SK-N-SH (cell line): ENCODE measurements around the gene KIF6. TPM values are rescaled to one million over a fixed set of nuclear protein-coding genes. Genes with fewer than 3 reads are reported as not detected.

Experiments used
- CTCF ChIA-PET: fragments of 300-600, 350-600 bp; formaldehyde crosslinking; extraction: SDS; loops from one replicate; lab custom pipeline; 2021; lab: Yijun Ruan, JAX
- POLR2A ChIA-PET: fragments of 350-600 bp; sonication (Branson Sonifier 250); formaldehyde crosslinking; extraction: SDS; loops from one replicate; lab custom pipeline; 2020; ENCODE audit warnings: antibody characterized with exemption, inconsistent platforms; lab: Yijun Ruan, JAX
- DNase-seq: peaks from one replicate; pipeline ENCODE4 v3.0.0; 2012
- H2AFZ ChIP-seq: fragments of 200-600 bp; sonication (generic); 2 replicates; pipeline ENCODE4 v1.8.1; 2016; ENCODE audit warnings: antibody characterized with exemption, mild to moderate bottlenecking, low read depth
- H3F3A ChIP-seq: fragments of 200-600 bp; sonication (generic); replicated peaks from 2 replicates; pipeline ENCODE3; 2016; ENCODE audit warnings: antibody characterized with exemption, mild to moderate bottlenecking; ENCODE audit not compliant: insufficient read depth
- H3K27ac ChIP-seq, 2 experiments: fragments of 200-500 bp in 1 of 2; fragments of 200-600 bp in 1 of 2; sonication (Bioruptor generic) in 1 of 2; sonication (generic), shearing (Covaris generic) in 1 of 2; 2 replicates each; pipeline versions ENCODE4 v1.5.1 to v1.6.1; 2014 to 2016; ENCODE audit warnings: low read depth in 2 of 2, inconsistent platforms in 1 of 2, low read length in 1 of 2, mild to moderate bottlenecking in 1 of 2, mixed read lengths in 1 of 2
- H3K27me3 ChIP-seq: fragments of 200-600 bp; sonication (generic), shearing (Covaris generic); 2 replicates; pipeline ENCODE4 v1.6.1; 2016; ENCODE audit warnings: mixed run types; ENCODE audit not compliant: insufficient read depth
- H3K36me3 ChIP-seq, 2 experiments: fragments of 200-500 bp in 1 of 2; fragments of 200-600 bp in 1 of 2; sonication (Bioruptor generic) in 1 of 2; sonication (generic) in 1 of 2; replicated peaks in 1 of 2; 2 replicates each; pipeline versions ENCODE3 to v1.5.1; 2014 to 2016; ENCODE audit warnings: low read length in 1 of 2, mild to moderate bottlenecking in 1 of 2; ENCODE audit not compliant: insufficient read depth in 2 of 2, control insufficient read depth in 1 of 2
- H3K4me1 ChIP-seq, 2 experiments: fragments of 200-500 bp in 1 of 2; fragments of 200-600 bp in 1 of 2; sonication (Bioruptor generic) in 1 of 2; sonication (generic), shearing (Covaris generic) in 1 of 2; 2 replicates each; pipeline versions ENCODE4 v1.5.1 to v1.6.1; 2014 to 2016; ENCODE audit warnings: low read depth in 1 of 2, low read length in 1 of 2, mixed run types in 1 of 2; ENCODE audit not compliant: insufficient read depth in 2 of 2, control insufficient read depth in 1 of 2
- H3K4me2 ChIP-seq: fragments of 200-600 bp; sonication (generic), shearing (Covaris generic); 2 replicates; pipeline ENCODE4 v1.6.1; 2017; ENCODE audit warnings: mixed run types
- H3K4me3 ChIP-seq, 2 experiments: fragments of 200-500 bp in 1 of 2; fragments of 200-600 bp in 1 of 2; sonication (Bioruptor generic) in 1 of 2; sonication (generic), shearing (Covaris generic) in 1 of 2; 2 replicates each; pipeline versions ENCODE4 v1.5.1 to v1.8.1; 2014 to 2016; ENCODE audit warnings: low read depth in 2 of 2, inconsistent platforms in 1 of 2, low read length in 1 of 2, mild to moderate bottlenecking in 1 of 2, mixed read lengths in 1 of 2, moderate library complexity in 1 of 2
- H3K79me2 ChIP-seq: fragments of 200-600 bp; sonication (generic); 2 replicates; pipeline ENCODE4 v1.8.1; 2017; ENCODE audit warnings: mild to moderate bottlenecking; ENCODE audit not compliant: insufficient read depth
- H3K9ac ChIP-seq: fragments of 200-600 bp; sonication (generic); 2 replicates; pipeline ENCODE4 v1.6.1; 2017; ENCODE audit warnings: mixed run types
- H3K9me2 ChIP-seq: fragments of 200-600 bp; sonication (generic); 2 replicates; pipeline ENCODE4 v1.6.1; 2017; ENCODE audit warnings: mixed run types
- H3K9me3 ChIP-seq: fragments of 200-600 bp; sonication (generic); 2 replicates; pipeline ENCODE4 v1.6.1; 2017; ENCODE audit warnings: mixed run types, mild to moderate bottlenecking, moderate library complexity
- H4K20me1 ChIP-seq: fragments of 200-600 bp; sonication (generic); 2 replicates; pipeline ENCODE4 v1.6.1; 2017; ENCODE audit warnings: mild to moderate bottlenecking, mixed run types; ENCODE audit not compliant: insufficient read depth
- CHD2 ChIP-seq: fragments of 150-350 bp; IDR thresholded peaks from 2 replicates; pipeline ENCODE4 v1.6.1; 2018; ENCODE audit warnings: low read length; ENCODE audit not compliant: partially characterized antibody
- ELF1 ChIP-seq: IDR thresholded peaks from 2 replicates; pipeline ENCODE4 v1.4.0; 2012
- EP300 ChIP-seq, 2 experiments: IDR thresholded peaks; 2 replicates each; pipeline versions ENCODE4 v1.4.0 to v1.6.1; 2012; ENCODE audit warnings: borderline replicate concordance in 1 of 2, low read depth in 1 of 2, low read length in 1 of 2
- EZH2phosphoT487 ChIP-seq: fragments of 200-600 bp; sonication (generic); IDR thresholded peaks from 2 replicates; pipeline ENCODE4 v1.6.1; 2017; ENCODE audit warnings: low read depth, mixed run types, mild to moderate bottlenecking, antibody characterized with exemption, moderate library complexity, borderline replicate concordance
- FOXM1 ChIP-seq: IDR thresholded peaks from 2 replicates; pipeline ENCODE4 v1.4.0; 2012; ENCODE audit warnings: low read depth, mild to moderate bottlenecking
- GATA2 ChIP-seq: sonication (generic); formaldehyde crosslinking; IDR thresholded peaks from 2 replicates; pipeline ENCODE4 v1.5.0; 2020; ENCODE audit warnings: mild to moderate bottlenecking, missing genetic modification reagents
- JUND ChIP-seq: IDR thresholded peaks from 2 replicates; pipeline ENCODE4 v1.4.0; 2012
- MEF2A ChIP-seq: IDR thresholded peaks from 2 replicates; pipeline ENCODE4 v1.4.0; 2012; ENCODE audit warnings: low read depth, borderline replicate concordance
- POLR2AphosphoS5 ChIP-seq: IDR thresholded peaks from 2 replicates; pipeline ENCODE4 v1.6.1; 2012; ENCODE audit warnings: low read depth, low read length
- RXRA ChIP-seq: IDR thresholded peaks from 2 replicates; pipeline ENCODE4 v1.4.0; 2012; ENCODE audit warnings: low read depth, mild to moderate bottlenecking, borderline replicate concordance
- SIN3A ChIP-seq: IDR thresholded peaks from 2 replicates; pipeline ENCODE4 v1.6.1; 2012; ENCODE audit warnings: low read depth, mild to moderate bottlenecking, low read length, moderate library complexity, borderline replicate concordance
- SMC3 ChIP-seq: IDR thresholded peaks from 2 replicates; pipeline ENCODE4 v1.6.1; 2012; ENCODE audit warnings: low read depth, low read length, improper control_type of control experiment
- TAF1 ChIP-seq: IDR thresholded peaks from 2 replicates; pipeline ENCODE4 v1.6.1; 2012; ENCODE audit warnings: low read depth, mild to moderate bottlenecking, low read length, moderate library complexity, borderline replicate concordance
- TEAD4 ChIP-seq: IDR thresholded peaks from 2 replicates; pipeline ENCODE4 v1.4.0; 2012; ENCODE audit warnings: mild to moderate bottlenecking, borderline replicate concordance; ENCODE audit not compliant: insufficient read depth
- YY1 ChIP-seq: IDR thresholded peaks from 2 replicates; pipeline ENCODE4 v1.4.0; 2012; ENCODE audit warnings: low read depth, mild to moderate bottlenecking
- WGBS: methylation state at CpG from one replicate; pipeline ENCODE4 v1.1.6; 2017; ENCODE audit warnings: low lambda C conversion rate; 5-methylcytosine and 5-hydroxymethylcytosine counted together
- polyA plus RNA-seq, 3 experiments: library from polyadenylated mRNA; depleted of rRNA; stranded (reverse); fragments of >200 nt; gene quantifications; 2 replicates each; pipeline ENCODE4 v1.2.3, GENCODE V29; 2012
- TF ChIP-seq, protein P1 (sequence below): fragments of 150-350 bp; IDR thresholded peaks from 2 replicates; pipeline ENCODE4 v1.6.1; 2016; ENCODE audit warnings: mild to moderate bottlenecking, low read depth, low read length
- TF ChIP-seq, protein P2 (sequence below): IDR thresholded peaks from 2 replicates; pipeline ENCODE4 v1.4.0; 2012; ENCODE audit warnings: low read depth
- TF ChIP-seq, protein P3 (sequence below): IDR thresholded peaks from 2 replicates; pipeline ENCODE4; 2012
- TF ChIP-seq, protein P4 (sequence below): fragments of 200-600 bp; sonication (generic); IDR thresholded peaks from 2 replicates; pipeline ENCODE4 v1.6.1; 2017; ENCODE audit warnings: antibody characterized with exemption, mild to moderate bottlenecking, moderate library complexity
- TF ChIP-seq, protein P5 (sequence below): IDR thresholded peaks from 2 replicates; pipeline ENCODE4 v1.6.1; 2012; ENCODE audit warnings: mild to moderate bottlenecking, low read depth, low read length, moderate library complexity

The KIF6 gene
- polyA plus RNA-seq, 1 of the 3 experiments (the other 2 are of a cell fraction): 0.13 TPM

DNA sequence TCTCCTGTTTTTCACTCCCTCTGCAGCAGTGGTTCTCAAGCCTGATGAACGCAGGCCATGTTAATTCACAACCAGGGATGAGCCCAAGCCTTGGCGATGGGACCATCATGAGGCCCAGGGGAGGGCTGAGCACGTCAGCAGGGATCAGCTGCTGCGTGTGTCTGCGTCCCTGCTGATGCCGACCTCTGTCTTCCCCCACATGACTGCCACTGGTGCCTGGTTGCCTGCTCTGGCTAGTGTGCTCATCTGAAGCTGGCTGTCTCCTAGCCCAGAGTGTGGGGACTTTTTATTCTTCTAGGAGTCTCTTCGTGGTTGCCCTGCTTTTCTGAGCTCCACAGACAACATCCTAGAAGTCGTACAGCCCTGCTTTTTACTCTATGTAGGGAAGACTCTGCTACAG lies 361.9 kb downstream of the KIF6 start:
- TF ChIP-seq, protein P1, sequence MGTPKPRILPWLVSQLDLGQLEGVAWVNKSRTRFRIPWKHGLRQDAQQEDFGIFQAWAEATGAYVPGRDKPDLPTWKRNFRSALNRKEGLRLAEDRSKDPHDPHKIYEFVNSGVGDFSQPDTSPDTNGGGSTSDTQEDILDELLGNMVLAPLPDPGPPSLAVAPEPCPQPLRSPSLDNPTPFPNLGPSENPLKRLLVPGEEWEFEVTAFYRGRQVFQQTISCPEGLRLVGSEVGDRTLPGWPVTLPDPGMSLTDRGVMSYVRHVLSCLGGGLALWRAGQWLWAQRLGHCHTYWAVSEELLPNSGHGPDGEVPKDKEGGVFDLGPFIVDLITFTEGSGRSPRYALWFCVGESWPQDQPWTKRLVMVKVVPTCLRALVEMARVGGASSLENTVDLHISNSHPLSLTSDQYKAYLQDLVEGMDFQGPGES: no peak
- TF ChIP-seq, protein P2, sequence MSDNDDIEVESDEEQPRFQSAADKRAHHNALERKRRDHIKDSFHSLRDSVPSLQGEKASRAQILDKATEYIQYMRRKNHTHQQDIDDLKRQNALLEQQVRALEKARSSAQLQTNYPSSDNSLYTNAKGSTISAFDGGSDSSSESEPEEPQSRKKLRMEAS: no peak
- TF ChIP-seq MEF2A (no peak), POLR2AphosphoS5 (no peak), CHD2 (no peak), TAF1 (no peak), EP300 (IDR thresholded peaks at IDR 0.05; ENCODE audit: borderline replicate concordance in 1 of 2, low read depth in 1 of 2, low read length in 1 of 2) (no peak), TEAD4 (no peak), EZH2phosphoT487 (no peak), JUND (no peak), SMC3 (no peak), FOXM1 (no peak), ELF1 (no peak), RXRA (no peak), SIN3A (no peak), YY1 (no peak), GATA2 (CRISPR knock-in tag) (no peak)
- TF ChIP-seq, protein P3, sequence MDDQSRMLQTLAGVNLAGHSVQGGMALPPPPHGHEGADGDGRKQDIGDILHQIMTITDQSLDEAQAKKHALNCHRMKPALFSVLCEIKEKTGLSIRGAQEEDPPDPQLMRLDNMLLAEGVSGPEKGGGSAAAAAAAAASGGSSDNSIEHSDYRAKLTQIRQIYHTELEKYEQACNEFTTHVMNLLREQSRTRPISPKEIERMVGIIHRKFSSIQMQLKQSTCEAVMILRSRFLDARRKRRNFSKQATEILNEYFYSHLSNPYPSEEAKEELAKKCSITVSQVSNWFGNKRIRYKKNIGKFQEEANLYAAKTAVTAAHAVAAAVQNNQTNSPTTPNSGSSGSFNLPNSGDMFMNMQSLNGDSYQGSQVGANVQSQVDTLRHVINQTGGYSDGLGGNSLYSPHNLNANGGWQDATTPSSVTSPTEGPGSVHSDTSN: no peak
- TF ChIP-seq, protein P4, sequence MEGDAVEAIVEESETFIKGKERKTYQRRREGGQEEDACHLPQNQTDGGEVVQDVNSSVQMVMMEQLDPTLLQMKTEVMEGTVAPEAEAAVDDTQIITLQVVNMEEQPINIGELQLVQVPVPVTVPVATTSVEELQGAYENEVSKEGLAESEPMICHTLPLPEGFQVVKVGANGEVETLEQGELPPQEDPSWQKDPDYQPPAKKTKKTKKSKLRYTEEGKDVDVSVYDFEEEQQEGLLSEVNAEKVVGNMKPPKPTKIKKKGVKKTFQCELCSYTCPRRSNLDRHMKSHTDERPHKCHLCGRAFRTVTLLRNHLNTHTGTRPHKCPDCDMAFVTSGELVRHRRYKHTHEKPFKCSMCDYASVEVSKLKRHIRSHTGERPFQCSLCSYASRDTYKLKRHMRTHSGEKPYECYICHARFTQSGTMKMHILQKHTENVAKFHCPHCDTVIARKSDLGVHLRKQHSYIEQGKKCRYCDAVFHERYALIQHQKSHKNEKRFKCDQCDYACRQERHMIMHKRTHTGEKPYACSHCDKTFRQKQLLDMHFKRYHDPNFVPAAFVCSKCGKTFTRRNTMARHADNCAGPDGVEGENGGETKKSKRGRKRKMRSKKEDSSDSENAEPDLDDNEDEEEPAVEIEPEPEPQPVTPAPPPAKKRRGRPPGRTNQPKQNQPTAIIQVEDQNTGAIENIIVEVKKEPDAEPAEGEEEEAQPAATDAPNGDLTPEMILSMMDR: no peak
- TF ChIP-seq, protein P5, sequence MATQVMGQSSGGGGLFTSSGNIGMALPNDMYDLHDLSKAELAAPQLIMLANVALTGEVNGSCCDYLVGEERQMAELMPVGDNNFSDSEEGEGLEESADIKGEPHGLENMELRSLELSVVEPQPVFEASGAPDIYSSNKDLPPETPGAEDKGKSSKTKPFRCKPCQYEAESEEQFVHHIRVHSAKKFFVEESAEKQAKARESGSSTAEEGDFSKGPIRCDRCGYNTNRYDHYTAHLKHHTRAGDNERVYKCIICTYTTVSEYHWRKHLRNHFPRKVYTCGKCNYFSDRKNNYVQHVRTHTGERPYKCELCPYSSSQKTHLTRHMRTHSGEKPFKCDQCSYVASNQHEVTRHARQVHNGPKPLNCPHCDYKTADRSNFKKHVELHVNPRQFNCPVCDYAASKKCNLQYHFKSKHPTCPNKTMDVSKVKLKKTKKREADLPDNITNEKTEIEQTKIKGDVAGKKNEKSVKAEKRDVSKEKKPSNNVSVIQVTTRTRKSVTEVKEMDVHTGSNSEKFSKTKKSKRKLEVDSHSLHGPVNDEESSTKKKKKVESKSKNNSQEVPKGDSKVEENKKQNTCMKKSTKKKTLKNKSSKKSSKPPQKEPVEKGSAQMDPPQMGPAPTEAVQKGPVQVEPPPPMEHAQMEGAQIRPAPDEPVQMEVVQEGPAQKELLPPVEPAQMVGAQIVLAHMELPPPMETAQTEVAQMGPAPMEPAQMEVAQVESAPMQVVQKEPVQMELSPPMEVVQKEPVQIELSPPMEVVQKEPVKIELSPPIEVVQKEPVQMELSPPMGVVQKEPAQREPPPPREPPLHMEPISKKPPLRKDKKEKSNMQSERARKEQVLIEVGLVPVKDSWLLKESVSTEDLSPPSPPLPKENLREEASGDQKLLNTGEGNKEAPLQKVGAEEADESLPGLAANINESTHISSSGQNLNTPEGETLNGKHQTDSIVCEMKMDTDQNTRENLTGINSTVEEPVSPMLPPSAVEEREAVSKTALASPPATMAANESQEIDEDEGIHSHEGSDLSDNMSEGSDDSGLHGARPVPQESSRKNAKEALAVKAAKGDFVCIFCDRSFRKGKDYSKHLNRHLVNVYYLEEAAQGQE: no peak
- CTCF ChIA-PET: interaction anchor here (0.9 to 3.8 kb wide), 16 partner anchors 7 to 1261 kb away, joined by 3 to 62 read pairs (median 4); partner anchors contain the start of gene MOCS1
- no peaks in the 10 kb centered on the region for H3K36me3 ChIP-seq

More for the DNA sequence above, 361.9 kb downstream of the KIF6 start:
- H3K4me1 ChIP-seq: peaks cover 0 to 25% of the 10 kb centered on the region in 2 experiments; a peak in 1 of 4 replicates
- H3F3A ChIP-seq: no peaks in the 10 kb centered on the region
- no peak overlapping the region for H3K4me3 ChIP-seq
- no peaks in the 10 kb centered on the region for H3K9me2 ChIP-seq
- H3K27ac ChIP-seq: no peak overlapping the region
- H2AFZ ChIP-seq: no peak overlapping the region
- POLR2A ChIA-PET: interaction anchor here (0.7 kb wide), 1 partner anchor 198 kb away, joined by 3 read pairs; no protein-coding TSS in a partner anchor
- no peaks in the 10 kb centered on the region for H3K79me2 ChIP-seq
- no peaks in the 10 kb centered on the region for H3K27me3 ChIP-seq
- H3K4me2 ChIP-seq: no peak overlapping the region
- H4K20me1 ChIP-seq: no peaks in the 10 kb centered on the region
- WGBS: 46% methylated on average over 8 of the region's 8 CpGs
- no peak for DNase-seq
- no peak overlapping the region for H3K9ac ChIP-seq
- no peaks in the 10 kb centered on the region for H3K9me3 ChIP-seq
